Measurements from ENCODE around the gene DPF1.
"Not testable (repeated sequence)": the region's sequence is repeated elsewhere in the genome, so short reads cannot be mapped to it uniquely, and the experiment has no call there.

DPF1 gene

GRCh38 chr19:38262585-38263268 lies 38.7 kb upstream of the DPF1 start:
- H3K27ac ChIP-seq: no peak overlapping the region
- ChIA-PET POLR2A (ENCODE audit: low non-redundant PET) (no interaction called here), CTCF (no interaction called here)
- TF ChIP-seq CTCF (conservative IDR thresholded peaks at IDR 0.05; ENCODE audit: low read depth): no peak
- peak; percentile 38 for DNase-seq (ENCODE audit: low spot score)

DNA sequence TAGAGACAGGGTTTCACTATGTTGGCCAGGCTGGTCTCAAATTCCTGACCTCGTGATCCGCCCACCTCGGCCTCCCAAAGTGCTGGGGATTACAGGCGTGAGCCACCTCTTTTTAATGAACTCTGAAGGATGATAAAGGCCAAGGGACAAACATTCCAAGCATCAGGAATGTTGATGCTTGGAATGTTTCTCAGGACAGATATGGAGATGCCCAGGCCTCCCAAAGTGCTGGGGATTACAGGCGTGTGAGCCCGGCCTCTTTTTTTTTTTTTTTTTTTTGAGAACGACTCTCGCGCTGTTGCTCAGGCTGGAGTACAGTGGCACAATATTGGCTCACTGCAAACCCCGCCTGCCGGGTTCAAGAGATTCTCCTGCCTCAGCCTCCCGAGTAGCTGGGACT lies 37.9 kb upstream of the DPF1 start:
- H3K27ac ChIP-seq; CTCF ChIA-PET; DNase-seq (ENCODE audit: low spot score); POLR2A ChIA-PET (ENCODE audit: low non-redundant PET): not testable (repeated sequence)

- H3K27ac ChIP-seq: peak overlapping the region; percentile 11; the same call in 1 of the 2 replicates
- no peak for TF ChIP-seq CTCF (conservative IDR thresholded peaks at IDR 0.05; ENCODE audit: low read depth)
- CTCF ChIA-PET: no interaction called here
- POLR2A ChIA-PET (ENCODE audit: low non-redundant PET): interaction anchor here (0.6 kb wide), 2 partner anchors 104 to 336 kb away, joined by 3 to 5 read pairs; no protein-coding TSS in a partner anchor
- no peak for DNase-seq (ENCODE audit: low spot score)
These were observed 31.5 kb upstream of the DPF1 start for GRCh38 chr19:38255383-38256014.

DNA sequence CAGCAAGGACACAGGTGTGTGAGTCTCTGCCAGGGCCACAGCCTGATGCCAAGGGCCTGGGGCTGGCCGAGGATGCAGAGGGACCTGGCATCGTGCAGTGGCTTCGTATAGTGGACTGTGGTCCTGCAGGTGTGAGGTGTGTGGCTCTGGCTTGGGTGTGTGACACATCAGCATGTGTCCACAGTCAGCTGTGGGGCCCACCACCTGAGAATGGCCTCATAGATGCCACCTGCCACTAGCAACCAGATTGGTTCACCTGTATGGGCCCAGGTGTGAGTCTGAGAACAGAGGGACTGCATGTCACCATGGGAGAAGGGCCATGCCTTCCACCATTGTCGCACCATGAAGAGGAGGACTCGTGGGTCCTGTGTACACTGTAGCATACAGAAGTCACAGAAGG lies 29.8 kb upstream of the DPF1 start:
- CTCF ChIA-PET: no interaction called here
- POLR2A ChIA-PET (ENCODE audit: low non-redundant PET): no interaction called here
- peak overlapping the region; percentile 87 for H3K27ac ChIP-seq
- DNase-seq (ENCODE audit: low spot score): no peak
- TF ChIP-seq CTCF (conservative IDR thresholded peaks at IDR 0.05; ENCODE audit: low read depth): no peak

- TF ChIP-seq CTCF (conservative IDR thresholded peaks at IDR 0.05; ENCODE audit: low read depth): no peak
These were observed 29.1 kb upstream of the DPF1 start for GRCh38 chr19:38252941-38253691.

DNA sequence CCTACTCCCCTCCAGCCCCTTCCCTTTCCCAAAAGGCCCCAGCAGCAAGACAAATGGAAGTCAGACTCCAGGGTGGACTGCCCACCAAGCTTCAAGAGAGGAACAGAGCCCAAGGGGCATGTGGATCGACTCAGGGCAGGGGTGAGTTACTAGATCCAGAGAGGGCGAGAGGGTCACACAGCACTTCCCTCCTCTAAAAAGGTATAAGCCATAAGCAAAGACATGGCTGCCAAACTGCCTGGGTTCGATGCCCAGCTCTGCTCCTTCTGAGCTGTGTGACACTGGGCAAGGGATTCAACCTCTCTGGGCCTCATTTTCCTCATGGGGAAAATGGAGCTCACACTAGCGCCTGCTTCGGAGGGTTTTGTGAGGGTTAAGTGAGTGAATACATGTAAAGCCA lies 28.4 kb upstream of the DPF1 start:
- DNase-seq (ENCODE audit: low spot score): no peak
- CTCF ChIA-PET: interaction anchor here (0.6 to 1.3 kb wide), 2 partner anchors 8 to 26 kb away, joined by 3 to 4 read pairs; no protein-coding TSS in a partner anchor
- POLR2A ChIA-PET (ENCODE audit: low non-redundant PET): interaction anchor here (1.1 kb wide), 1 partner anchor 13 kb away, joined by 6 read pairs; the partner anchor contains the start of gene SPINT2

More at GRCh38 chr19:38252941-38253691, 29.1 kb upstream of the DPF1 start:
- H3K27ac ChIP-seq: peak overlapping the region; percentile 87
- POLR2A ChIA-PET (ENCODE audit: low non-redundant PET): no interaction called here
- DNase-seq (ENCODE audit: low spot score): no peak
- CTCF ChIA-PET: interaction anchor here (0.6 kb wide), 1 partner anchor 26 kb away, joined by 3 read pairs; no protein-coding TSS in a partner anchor

More for the DNA sequence above, 28.4 kb upstream of the DPF1 start:
- TF ChIP-seq CTCF (conservative IDR thresholded peaks at IDR 0.05; ENCODE audit: low read depth): no peak
- peak overlapping the region; percentile 87 for H3K27ac ChIP-seq

Data from RWPE1 (cell line).